HG02938 (cell line): ENCODE measurements around the gene SSMEM1.
"Not testable (repeated sequence)": the region's sequence is repeated elsewhere in the genome, so short reads cannot be mapped to it uniquely, and the experiment has no call there.

Experiments used
- ATAC-seq: cut with Tn5 transposase; IDR thresholded peaks from one replicate; pipeline ENCODE4 v1.9.1; 2021; ENCODE audit warnings: mild to moderate bottlenecking, moderate library complexity; ENCODE audit not compliant: unreplicated experiment

SSMEM1 gene

GRCh38 chr7:130210181-130210935 is 2.7 kb downstream of the SSMEM1 start:
- no peak for ATAC-seq

GRCh38 chr7:130213828-130214227 is 6.2 kb downstream of the SSMEM1 start:
- no peak for ATAC-seq

DNA sequence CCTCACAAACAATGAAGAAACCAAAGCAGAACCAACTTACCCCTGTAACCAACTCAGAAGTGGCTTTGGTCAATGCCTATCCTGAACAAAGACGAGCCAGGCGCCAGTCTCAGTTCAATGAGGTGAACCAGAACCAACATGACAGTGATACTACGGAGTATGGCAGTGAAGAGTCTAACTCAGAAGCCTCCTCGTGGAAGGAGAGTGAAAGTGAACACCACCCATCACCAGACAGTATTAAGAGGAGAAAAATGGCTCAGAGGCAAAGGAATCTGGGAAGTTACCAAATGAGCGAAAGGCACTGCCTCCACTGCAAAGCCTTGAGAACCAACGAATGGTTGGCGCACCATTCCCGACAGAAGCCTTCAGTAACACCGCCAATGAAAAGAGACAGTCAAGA is 8.4 kb downstream of the SSMEM1 start:
- no peak for ATAC-seq

GRCh38 chr7:130216750-130217149 is 9.1 kb downstream of the SSMEM1 start:
- no peak for ATAC-seq

- no peak for ATAC-seq
These were observed 11.4 kb downstream of the SSMEM1 start for GRCh38 chr7:130218806-130219620.

- ATAC-seq: no peak
These were observed 12.2 kb downstream of the SSMEM1 start for GRCh38 chr7:130219871-130220270.

DNA sequence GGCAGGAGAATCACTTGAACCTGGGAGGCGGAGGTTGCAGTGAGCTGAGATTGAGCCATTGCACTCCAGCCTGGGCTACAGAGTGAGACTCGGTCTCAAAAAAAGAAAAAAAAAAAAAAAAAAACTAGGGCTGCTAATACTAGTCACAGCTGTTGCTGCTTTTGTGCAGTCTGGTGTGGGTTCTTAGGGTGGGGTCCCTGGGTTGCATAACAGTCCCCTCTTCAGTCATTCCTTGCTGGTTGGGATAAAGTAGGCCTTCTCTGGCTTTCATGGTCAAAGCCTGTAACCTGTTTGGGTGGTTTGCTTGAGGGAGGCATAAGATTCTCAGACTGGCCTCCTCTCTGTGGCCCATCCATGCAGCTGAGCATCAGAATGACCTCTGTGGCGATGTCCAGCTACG is 14.1 kb downstream of the SSMEM1 start:
- no peak for ATAC-seq

- ATAC-seq: no peak
These were observed 16.0 kb downstream of the SSMEM1 start for GRCh38 chr7:130223646-130224045.

DNA sequence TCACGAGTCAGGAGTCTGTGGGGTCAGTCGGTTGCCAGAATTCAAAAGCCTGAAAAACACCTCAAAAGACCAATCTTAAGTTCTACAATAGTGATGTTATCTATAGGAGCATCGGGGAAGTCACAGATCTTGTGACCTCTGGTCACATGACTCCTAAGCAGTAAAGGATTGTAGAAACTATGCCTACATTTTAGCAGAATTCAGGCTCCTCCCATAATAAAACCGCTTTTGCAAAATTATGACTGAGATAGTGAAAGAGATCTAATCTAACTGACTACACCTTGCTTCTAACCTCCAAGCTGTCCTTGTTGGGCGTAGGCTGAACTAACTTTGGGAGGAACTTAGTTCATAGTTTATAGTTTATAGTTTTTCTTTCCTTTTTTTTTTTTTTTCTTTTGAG is 16.6 kb downstream of the SSMEM1 start:
- ATAC-seq: no peak

- ATAC-seq: not testable (repeated sequence)
These were observed 17.3 kb downstream of the SSMEM1 start for GRCh38 chr7:130224923-130225322.

- ATAC-seq: no peak
These were observed 18.7 kb downstream of the SSMEM1 start for GRCh38 chr7:130226333-130226732.

GRCh38 chr7:130227883-130228575 is 20.4 kb downstream of the SSMEM1 start:
- no peak for ATAC-seq

DNA sequence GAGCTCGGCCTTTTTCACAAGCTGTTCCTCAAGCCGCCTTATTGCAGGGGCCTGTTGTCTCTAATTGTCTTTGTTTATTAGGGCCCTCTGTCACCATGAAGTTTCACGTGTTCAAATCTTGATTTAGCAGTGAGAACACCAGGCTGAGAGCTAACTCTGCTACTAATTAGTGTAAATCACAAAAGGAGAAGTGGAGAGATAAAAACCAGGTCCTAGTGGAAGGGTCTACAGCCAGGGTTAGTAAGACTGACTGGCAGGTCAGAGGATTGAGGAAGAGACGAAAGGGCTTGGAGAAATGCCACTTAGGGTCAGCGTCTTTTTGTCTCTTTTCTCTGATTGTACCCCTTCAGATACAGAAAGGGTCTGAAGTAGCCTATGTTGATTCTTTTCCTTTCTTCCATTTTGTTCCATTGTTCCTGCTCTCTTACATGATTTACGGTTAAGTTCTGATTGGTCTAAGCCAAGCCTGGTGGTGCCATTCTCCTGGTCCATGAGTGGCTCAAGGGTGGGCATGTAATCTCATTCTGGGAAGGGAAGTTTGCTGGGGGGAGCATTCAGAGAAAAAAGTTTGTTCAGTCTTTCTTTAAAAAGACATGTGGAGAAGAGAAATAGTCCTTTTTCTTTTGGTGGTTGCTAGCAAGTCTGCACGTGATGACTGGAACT is 21.3 kb downstream of the SSMEM1 start:
- no peak for ATAC-seq

- not testable (repeated sequence) for ATAC-seq
These were observed 22.3 kb downstream of the SSMEM1 start for GRCh38 chr7:130229981-130230380.

- ATAC-seq: no peak
These were observed 24.1 kb downstream of the SSMEM1 start for GRCh38 chr7:130231792-130232191.

GRCh38 chr7:130232209-130232608 is 24.5 kb downstream of the SSMEM1 start:
- no peak for ATAC-seq

DNA sequence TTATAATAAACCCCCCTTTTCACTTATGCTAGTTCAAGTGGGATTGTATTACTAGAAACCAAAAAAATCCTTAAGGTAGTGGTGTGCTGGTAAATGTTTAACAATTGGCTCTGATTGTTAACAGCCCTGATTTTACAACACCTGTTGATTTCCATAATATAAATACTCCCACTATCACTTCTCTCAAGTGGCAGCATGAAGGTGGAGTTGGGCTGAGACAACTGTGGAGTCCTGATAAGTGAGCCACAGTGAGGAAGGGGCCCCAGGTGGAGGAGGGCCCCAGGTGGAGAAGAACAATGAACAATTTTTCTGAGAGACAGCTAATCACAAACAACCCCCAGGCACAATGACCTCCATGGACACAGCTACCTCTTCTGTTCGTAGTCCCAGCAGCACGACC is 26.4 kb downstream of the SSMEM1 start:
- no peak for ATAC-seq

DNA sequence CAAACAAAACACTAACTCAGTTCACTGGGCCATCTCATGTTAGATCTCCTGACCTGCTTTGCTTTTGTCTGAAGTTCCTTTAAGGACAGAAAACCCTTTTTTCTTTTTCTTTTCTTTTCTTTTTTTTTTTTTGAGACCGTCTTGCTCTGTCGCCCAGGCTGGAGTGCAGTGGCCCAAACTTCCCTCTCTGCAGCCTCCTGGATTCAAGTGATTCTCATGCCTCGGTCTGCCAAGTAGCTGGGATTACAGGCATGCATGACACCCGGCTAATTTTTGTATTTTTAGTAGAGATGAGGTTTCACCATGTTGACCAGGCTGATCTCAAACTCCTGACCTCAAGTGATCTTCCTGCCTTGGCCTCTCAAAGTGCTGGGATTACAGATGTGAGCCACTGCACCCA is 28.7 kb downstream of the SSMEM1 start:
- ATAC-seq: not testable (repeated sequence)

- no peak for ATAC-seq
These were observed 32.6 kb downstream of the SSMEM1 start for GRCh38 chr7:130240240-130240639.

- ATAC-seq: no peak
These were observed 34.7 kb downstream of the SSMEM1 start for GRCh38 chr7:130242198-130243014.
